Measurements from ENCODE around the gene ACSS1.

Gene ACSS1

DNA sequence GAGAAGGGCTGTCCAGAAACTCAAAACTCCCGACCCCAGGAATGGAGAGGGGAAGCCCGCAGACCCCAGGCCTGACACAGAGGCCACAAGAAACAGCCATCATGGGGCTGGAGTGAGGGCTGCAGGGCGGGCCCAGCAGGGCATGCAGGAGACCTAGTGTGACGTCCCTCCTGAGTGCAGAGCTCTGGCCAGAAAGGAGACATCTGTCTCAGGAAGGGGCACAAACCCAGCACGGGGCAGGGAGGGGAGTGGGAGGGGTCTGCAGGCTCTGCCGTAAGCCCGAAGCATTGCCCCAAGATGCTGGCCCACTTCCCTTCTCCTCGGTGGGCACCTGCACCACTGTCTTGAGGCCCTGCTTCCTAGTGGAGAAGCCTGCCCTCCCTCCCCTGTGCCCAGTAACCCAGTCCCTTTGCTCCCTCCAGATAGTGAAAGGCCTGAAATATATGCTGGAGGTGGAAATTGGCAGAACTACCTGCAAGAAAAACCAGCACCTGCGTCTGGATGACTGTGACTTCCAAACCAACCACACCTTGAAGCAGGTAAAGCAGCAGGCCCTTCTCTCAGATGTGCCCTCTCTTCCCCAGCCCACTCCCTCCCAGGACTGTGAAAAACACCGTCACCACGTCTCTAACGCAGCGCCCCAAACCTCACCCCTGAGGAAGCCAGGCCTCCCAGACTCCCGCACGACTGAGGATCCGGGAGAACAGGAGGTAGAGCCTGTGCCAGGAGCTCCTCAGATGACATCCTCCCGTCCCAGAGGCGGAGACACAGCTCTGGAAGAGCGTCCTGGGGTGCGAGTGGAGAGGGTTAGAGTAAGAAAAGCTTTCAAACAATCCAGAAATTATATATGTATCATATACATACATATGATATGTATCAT is 99.2 kb downstream of the ACSS1 start:
- FAIRE-seq (no peak), DNase-seq (ENCODE audit: insufficient read length, low spot score) (no peak)
- TF ChIP-seq, protein P1, sequence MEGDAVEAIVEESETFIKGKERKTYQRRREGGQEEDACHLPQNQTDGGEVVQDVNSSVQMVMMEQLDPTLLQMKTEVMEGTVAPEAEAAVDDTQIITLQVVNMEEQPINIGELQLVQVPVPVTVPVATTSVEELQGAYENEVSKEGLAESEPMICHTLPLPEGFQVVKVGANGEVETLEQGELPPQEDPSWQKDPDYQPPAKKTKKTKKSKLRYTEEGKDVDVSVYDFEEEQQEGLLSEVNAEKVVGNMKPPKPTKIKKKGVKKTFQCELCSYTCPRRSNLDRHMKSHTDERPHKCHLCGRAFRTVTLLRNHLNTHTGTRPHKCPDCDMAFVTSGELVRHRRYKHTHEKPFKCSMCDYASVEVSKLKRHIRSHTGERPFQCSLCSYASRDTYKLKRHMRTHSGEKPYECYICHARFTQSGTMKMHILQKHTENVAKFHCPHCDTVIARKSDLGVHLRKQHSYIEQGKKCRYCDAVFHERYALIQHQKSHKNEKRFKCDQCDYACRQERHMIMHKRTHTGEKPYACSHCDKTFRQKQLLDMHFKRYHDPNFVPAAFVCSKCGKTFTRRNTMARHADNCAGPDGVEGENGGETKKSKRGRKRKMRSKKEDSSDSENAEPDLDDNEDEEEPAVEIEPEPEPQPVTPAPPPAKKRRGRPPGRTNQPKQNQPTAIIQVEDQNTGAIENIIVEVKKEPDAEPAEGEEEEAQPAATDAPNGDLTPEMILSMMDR (IDR thresholded peaks at IDR 0.05; ENCODE audit: insufficient read depth, missing control alignments), result no peak

DNA sequence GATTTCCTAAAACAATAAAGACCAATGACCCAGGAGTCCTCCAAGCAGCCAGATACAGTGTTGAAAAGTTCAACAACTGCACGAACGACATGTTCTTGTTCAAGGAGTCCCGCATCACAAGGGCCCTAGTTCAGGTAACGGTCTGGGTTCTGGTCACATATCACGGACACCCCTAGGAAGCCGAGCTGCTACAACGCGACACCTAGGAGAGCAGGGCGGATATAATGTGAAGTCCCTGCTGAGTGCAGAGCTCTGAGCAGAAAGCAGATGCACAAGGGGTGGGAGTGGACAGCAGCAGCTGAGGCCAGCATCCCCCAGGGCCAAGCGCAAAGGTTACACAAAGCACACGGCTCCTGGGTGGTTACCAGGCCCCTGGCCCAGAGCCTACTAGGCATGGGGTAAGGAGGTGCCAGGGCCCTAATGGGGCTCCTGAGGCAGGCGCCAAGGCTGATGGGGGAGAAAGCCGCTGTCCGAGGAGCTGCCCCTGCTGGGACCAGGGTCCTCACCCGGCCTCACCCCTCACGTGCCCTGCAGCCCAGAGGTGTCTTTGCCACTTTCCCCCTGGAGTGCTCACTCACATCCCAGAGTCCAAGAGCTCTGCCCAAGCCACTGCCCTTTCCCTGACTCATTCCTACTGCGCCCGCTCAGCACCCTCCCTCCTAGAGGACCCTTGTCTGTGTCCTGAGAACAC is 100.5 kb downstream of the ACSS1 start:
- DNase-seq (ENCODE audit: insufficient read length, low spot score) (no peak), FAIRE-seq (no peak)
- TF ChIP-seq, protein P1 (IDR thresholded peaks at IDR 0.05; ENCODE audit: insufficient read depth, missing control alignments), result no peak

All from D721Med (cell line).